ENCODE results near the gene MAGI1. TPM values are rescaled to one million over a fixed set of nuclear protein-coding genes. Genes with fewer than 3 reads are reported as not detected.
"Not testable (repeated sequence)": the region's sequence is repeated elsewhere in the genome, so short reads cannot be mapped to it uniquely, and the experiment has no call there.

MAGI1 gene
- total RNA-seq, 2 donors from 2014 or later, result 27.9 to 31.5 TPM

- DNase-seq (ENCODE audit: low spot score), result no peak
- intact Hi-C loops (cut with DNase I), result no loop called here
Measured at GRCh38 chr3:65524584-65524983, 514.1 kb downstream of the MAGI1 start.

GRCh38 chr3:65523878-65524277 lies 514.8 kb downstream of the MAGI1 start:
- intact Hi-C loops (cut with DNase I), result no loop called here
- no peak for DNase-seq (ENCODE audit: low spot score)

- intact Hi-C loops (cut with DNase I), result no loop called here
- DNase-seq (ENCODE audit: low spot score), result no peak
Measured at GRCh38 chr3:65521032-65521431, 517.7 kb downstream of the MAGI1 start.

- intact Hi-C loops (cut with DNase I), result no loop called here
- DNase-seq (ENCODE audit: low spot score), result no peak
Measured at GRCh38 chr3:65516998-65517397, 521.7 kb downstream of the MAGI1 start.

GRCh38 chr3:65514317-65514716 lies 524.4 kb downstream of the MAGI1 start:
- DNase-seq (ENCODE audit: low spot score); intact Hi-C loops (cut with DNase I): not testable (repeated sequence)

GRCh38 chr3:65509423-65509794 lies 529.3 kb downstream of the MAGI1 start:
- DNase-seq (ENCODE audit: low spot score); intact Hi-C loops (cut with DNase I): not testable (repeated sequence)

GRCh38 chr3:65508750-65509422 lies 529.8 kb downstream of the MAGI1 start:
- no peak for DNase-seq (ENCODE audit: low spot score)

GRCh38 chr3:65507437-65507836 lies 531.3 kb downstream of the MAGI1 start:
- intact Hi-C loops (cut with DNase I), result no loop called here
- no peak for DNase-seq (ENCODE audit: low spot score)

More at GRCh38 chr3:65508750-65509422, 529.8 kb downstream of the MAGI1 start:
- intact Hi-C loops (cut with DNase I), result no loop called here

GRCh38 chr3:65503776-65504175 lies 534.9 kb downstream of the MAGI1 start:
- DNase-seq (ENCODE audit: low spot score), result no peak
- intact Hi-C loops (cut with DNase I), result no loop called here

GRCh38 chr3:65502526-65502925 lies 536.2 kb downstream of the MAGI1 start:
- no peak for DNase-seq (ENCODE audit: low spot score)
- intact Hi-C loops (cut with DNase I), result no loop called here

GRCh38 chr3:65500398-65501306 lies 538.1 kb downstream of the MAGI1 start:
- no peak for DNase-seq (ENCODE audit: low spot score)
- intact Hi-C loops (cut with DNase I), result no loop called here

- intact Hi-C loops (cut with DNase I), result no loop called here
- DNase-seq (ENCODE audit: low spot score), result no peak
Measured at GRCh38 chr3:65497846-65498245, 540.9 kb downstream of the MAGI1 start.

- DNase-seq (ENCODE audit: low spot score), result no peak
- intact Hi-C loops (cut with DNase I), result no loop called here
Measured at GRCh38 chr3:65497236-65497635, 541.5 kb downstream of the MAGI1 start.

GRCh38 chr3:65493938-65494337 lies 544.8 kb downstream of the MAGI1 start:
- intact Hi-C loops (cut with DNase I), result no loop called here
- DNase-seq (ENCODE audit: low spot score), result no peak

GRCh38 chr3:65493371-65493882 lies 545.3 kb downstream of the MAGI1 start:
- intact Hi-C loops (cut with DNase I), result no loop called here

GRCh38 chr3:65492249-65492648 lies 546.5 kb downstream of the MAGI1 start:
- DNase-seq (ENCODE audit: low spot score), result no peak
- intact Hi-C loops (cut with DNase I), result no loop called here

More at GRCh38 chr3:65493371-65493882, 545.3 kb downstream of the MAGI1 start:
- no peak for DNase-seq (ENCODE audit: low spot score)

GRCh38 chr3:65490114-65490513 lies 548.6 kb downstream of the MAGI1 start:
- intact Hi-C loops (cut with DNase I), result no loop called here
- DNase-seq (ENCODE audit: low spot score), result no peak

- intact Hi-C loops (cut with DNase I), result no loop called here
- no peak for DNase-seq (ENCODE audit: low spot score)
Measured at GRCh38 chr3:65489253-65489652, 549.5 kb downstream of the MAGI1 start.

- intact Hi-C loops (cut with DNase I), result no loop called here
- no peak for DNase-seq (ENCODE audit: low spot score)
Measured at GRCh38 chr3:65485826-65486469, 552.8 kb downstream of the MAGI1 start.

GRCh38 chr3:65484964-65485363 lies 553.8 kb downstream of the MAGI1 start:
- intact Hi-C loops (cut with DNase I), result no loop called here
- DNase-seq (ENCODE audit: low spot score), result no peak

Data from posterior vena cava (tissue), 2 donors.